IMR-90 (cell line): ENCODE data around the gene DDX24. TPM values are rescaled to one million over a fixed set of nuclear protein-coding genes. Genes with fewer than 3 reads are reported as not detected.

Experiments
- ATAC-seq: fragments of 200-7000 bp; cut with Tn5 transposase; 2 replicates; pipeline ENCODE4 v1.9.1; 2020; ENCODE audit warnings: low read depth, mild to moderate bottlenecking, moderate library complexity
- BruUV-seq: library from RNA; stranded (reverse); fragments of 400-500 nt; replicated peaks from 2 replicates; lab custom pipeline; 2021; lab: Mats Ljungman, UMichigan
- CTCF ChIA-PET: fragments of 300-600 bp; formaldehyde crosslinking; extraction: SDS; loops from one replicate; lab custom pipeline; 2021; ENCODE audit warnings: antibody characterized with exemption; lab: Yijun Ruan, JAX
- POLR2A ChIA-PET: fragments of 300-600 bp; sonication (Branson Sonifier 250); formaldehyde crosslinking; loops from one replicate; lab custom pipeline; 2022; ENCODE audit warnings: antibody characterized with exemption; ENCODE audit not compliant: unreplicated experiment; lab: Charles Lee
- DNase-seq: peaks from one replicate; pipeline ENCODE4 v3.0.0; 2013
- H2AFZ ChIP-seq: replicated peaks from 2 replicates; pipeline ENCODE3; 2013; ENCODE audit warnings: low read length, mild to moderate bottlenecking; ENCODE audit not compliant: poor library complexity
- H2AK5ac ChIP-seq: 2 replicates; pipeline ENCODE4 v1.6.1; 2013; ENCODE audit warnings: low read depth, low read length, inconsistent platforms
- H2AK9ac ChIP-seq: replicated peaks from 2 replicates; pipeline ENCODE3; 2013; ENCODE audit warnings: mild to moderate bottlenecking, low read depth, low read length, moderate library complexity; ENCODE audit not compliant: poor library complexity
- H2BK120ac ChIP-seq: 2 replicates; pipeline ENCODE4 v1.6.1; 2013; ENCODE audit warnings: low read depth, low read length, inconsistent platforms
- H2BK15ac ChIP-seq: 3 replicates; pipeline ENCODE4 v1.6.1; 2013; ENCODE audit warnings: low read depth, low read length, inconsistent platforms
- H2BK20ac ChIP-seq: 2 replicates; pipeline ENCODE4 v1.6.1; 2013; ENCODE audit warnings: low read depth, mild to moderate bottlenecking, inconsistent platforms, low read length, moderate library complexity
- H2BK5ac ChIP-seq: 2 replicates; pipeline ENCODE4 v1.6.1; 2013; ENCODE audit warnings: mild to moderate bottlenecking, low read depth, low read length, inconsistent platforms; ENCODE audit not compliant: poor library complexity, severe bottlenecking
- H3K14ac ChIP-seq: replicated peaks from 2 replicates; pipeline ENCODE4 v1.6.1; 2013; ENCODE audit warnings: low read depth, low read length, inconsistent platforms
- H3K18ac ChIP-seq: 2 replicates; pipeline ENCODE4 v1.6.1; 2013; ENCODE audit warnings: low read depth, low read length, control low read depth
- H3K23ac ChIP-seq: 2 replicates; pipeline ENCODE4 v1.6.1; 2013; ENCODE audit warnings: low read depth, low read length, inconsistent platforms
- H3K27ac ChIP-seq: 2 replicates; pipeline ENCODE4 v1.5.1; 2013; ENCODE audit warnings: mild to moderate bottlenecking, control low read depth, low read length; ENCODE audit not compliant: insufficient read depth
- H3K27me3 ChIP-seq: 2 replicates; pipeline ENCODE4 v1.6.1; 2013; ENCODE audit warnings: low read length; ENCODE audit not compliant: control insufficient read depth, insufficient read depth
- H3K36me3 ChIP-seq: 2 replicates; pipeline ENCODE4 v1.6.1; 2013; ENCODE audit warnings: low read length, mixed read lengths; ENCODE audit not compliant: control insufficient read depth, insufficient read depth
- H3K4ac ChIP-seq: 2 replicates; pipeline ENCODE4 v1.6.1; 2013; ENCODE audit warnings: low read depth, low read length, inconsistent platforms
- H3K4me1 ChIP-seq: 2 replicates; pipeline ENCODE4 v1.6.1; 2013; ENCODE audit warnings: low read length, mixed read lengths; ENCODE audit not compliant: control insufficient read depth, insufficient read depth
- H3K4me2 ChIP-seq: 2 replicates; pipeline ENCODE4 v1.6.1; 2013; ENCODE audit warnings: low read depth, mild to moderate bottlenecking, control low read depth, low read length, moderate library complexity
- H3K4me3 ChIP-seq: 2 replicates; pipeline ENCODE4 v1.5.1; 2013; ENCODE audit warnings: low read depth, mild to moderate bottlenecking, control low read depth, low read length, moderate library complexity; ENCODE audit not compliant: insufficient read depth
- H3K56ac ChIP-seq: 2 replicates; pipeline ENCODE4 v1.6.1; 2013; ENCODE audit warnings: low read length, inconsistent platforms; ENCODE audit not compliant: insufficient read depth; ENCODE audit errors: extremely low read depth
- H3K79me1 ChIP-seq, 2 experiments: 2 replicates each; pipeline ENCODE4 v1.6.1; 2013; ENCODE audit warnings: low read length in 2 of 2, inconsistent platforms in 1 of 2, low read depth in 1 of 2
- H3K9ac ChIP-seq: 2 replicates; pipeline ENCODE4 v1.6.1; 2013; ENCODE audit warnings: low read depth, low read length, control low read depth
- H3K9me1 ChIP-seq: 2 replicates; pipeline ENCODE4 v1.6.1; 2013; ENCODE audit warnings: low read length, inconsistent platforms; ENCODE audit not compliant: insufficient read depth
- H3K9me3 ChIP-seq: 2 replicates; pipeline ENCODE4 v1.6.1; 2013; ENCODE audit warnings: low read length; ENCODE audit not compliant: control insufficient read depth, insufficient read depth
- H4K20me1 ChIP-seq: 2 replicates; pipeline ENCODE4 v1.6.1; 2013; ENCODE audit warnings: low read length, inconsistent platforms; ENCODE audit not compliant: insufficient read depth
- H4K5ac ChIP-seq: 2 replicates; pipeline ENCODE4 v1.6.1; 2013; ENCODE audit warnings: mild to moderate bottlenecking, low read depth, low read length, control low read depth
- H4K8ac ChIP-seq, 2 experiments: 2 replicates each; pipeline ENCODE4 v1.6.1; 2013; ENCODE audit warnings: low read depth in 2 of 2, low read length in 2 of 2, control low read depth in 1 of 2, inconsistent platforms in 1 of 2
- H4K91ac ChIP-seq: 2 replicates; pipeline ENCODE4 v1.6.1; 2013; ENCODE audit warnings: low read depth, low read length, inconsistent platforms; ENCODE audit not compliant: insufficient read depth
- BHLHE40 ChIP-seq: fragments of 150-350 bp; IDR thresholded peaks from 2 replicates; pipeline ENCODE4 v1.6.1; 2016; ENCODE audit warnings: mild to moderate bottlenecking, low read depth, low read length
- CHD1 ChIP-seq: IDR thresholded peaks from 2 replicates; pipeline ENCODE4 v1.6.1; 2012; ENCODE audit warnings: low read depth, low read length, improper control_type of control experiment
- MAFK ChIP-seq: IDR thresholded peaks from 2 replicates; pipeline ENCODE4 v1.6.1; 2012; ENCODE audit warnings: low read depth, low read length, improper control_type of control experiment
- MAZ ChIP-seq: IDR thresholded peaks from 2 replicates; pipeline ENCODE4 v1.6.1; 2012; ENCODE audit warnings: low read depth, mild to moderate bottlenecking, low read length, improper control_type of control experiment, moderate library complexity, borderline replicate concordance
- NFE2L2 ChIP-seq: fragments of 150-350 bp; IDR thresholded peaks from 2 replicates; pipeline ENCODE4 v1.6.1; 2016; ENCODE audit warnings: low read depth, mild to moderate bottlenecking, low read length
- POLR2A ChIP-seq: IDR thresholded peaks from 2 replicates; pipeline ENCODE4 v1.6.1; 2012; ENCODE audit warnings: mild to moderate bottlenecking, low read depth, low read length
- RFX5 ChIP-seq: IDR thresholded peaks from 2 replicates; pipeline ENCODE4 v1.8.0; 2012; ENCODE audit warnings: low read depth, mild to moderate bottlenecking, low read length, moderate library complexity
- SMC3 ChIP-seq: fragments of 150-350 bp; IDR thresholded peaks from 2 replicates; pipeline ENCODE4 v1.6.1; 2016; ENCODE audit warnings: low read depth, mild to moderate bottlenecking, antibody characterized with exemption, low read length, moderate library complexity
- WGBS, 2 experiments: methylation state at CpG; one replicate each; pipeline versions ENCODE4 v1.1.5 to v1.1.7; 2013; ENCODE audit warnings: missing lambda C conversion rate in 2 of 2; ENCODE audit not compliant: insufficient read length in 1 of 2; ENCODE audit errors: extremely low coverage in 2 of 2; 5-methylcytosine and 5-hydroxymethylcytosine counted together
- dilution Hi-C: fragments of 300-500 bp; cut with HindIII; formaldehyde crosslinking; loops from one replicate; pipeline ENCODE4 v1.14.3; 2018; ENCODE audit warnings: low sequenced_read_pairs; ENCODE audit not compliant: unreplicated experiment
- in situ Hi-C: fragments of 300-500 bp; cut with MboI; formaldehyde crosslinking; loops from 3 replicates; pipeline ENCODE4 v1.14.3; 2019; ENCODE audit warnings: low sequenced_read_pairs, inconsistent platforms, mixed read lengths
- intact Hi-C: fragments of 100-400 bp; cut with micrococcal nuclease; formaldehyde crosslinking; loops from 2 replicates; pipeline ENCODE4 v1.10.0; 2022
- polyA plus RNA-seq, 3 experiments: library from polyadenylated mRNA; depleted of rRNA; stranded (reverse); fragments of >200 nt; gene quantifications; 2 replicates each; pipeline ENCODE4 v1.2.3, GENCODE V29; 2012; ENCODE audit warnings: low replicate concordance in 1 of 3
- total RNA-seq: library from RNA; depleted of rRNA; stranded (reverse); fragments of >200 nt; gene quantifications from 2 replicates; pipeline ENCODE4 v1.2.3, GENCODE V29; 2012
- TF ChIP-seq, protein P1 (sequence below): fragments of 150-350 bp; IDR thresholded peaks from 2 replicates; pipeline ENCODE4 v1.6.1; 2016; ENCODE audit warnings: low read depth, mild to moderate bottlenecking, low read length, moderate library complexity, borderline replicate concordance
- TF ChIP-seq, protein P2 (sequence below): fragments of 150-350 bp; IDR thresholded peaks from 2 replicates; pipeline ENCODE4 v1.6.1; 2017; ENCODE audit warnings: mild to moderate bottlenecking, antibody characterized with exemption, low read length, low read depth
- TF ChIP-seq, protein P3 (sequence below): conservative IDR thresholded peaks from 2 replicates; pipeline ENCODE4 v1.5.1; 2012; ENCODE audit warnings: mild to moderate bottlenecking, low read depth, low read length, improper control_type of control experiment

DDX24 gene
- total and polyA plus RNA-seq, 2 of the 4 experiments (the other 2 are of a cell fraction): 134 to 155 TPM

DNA sequence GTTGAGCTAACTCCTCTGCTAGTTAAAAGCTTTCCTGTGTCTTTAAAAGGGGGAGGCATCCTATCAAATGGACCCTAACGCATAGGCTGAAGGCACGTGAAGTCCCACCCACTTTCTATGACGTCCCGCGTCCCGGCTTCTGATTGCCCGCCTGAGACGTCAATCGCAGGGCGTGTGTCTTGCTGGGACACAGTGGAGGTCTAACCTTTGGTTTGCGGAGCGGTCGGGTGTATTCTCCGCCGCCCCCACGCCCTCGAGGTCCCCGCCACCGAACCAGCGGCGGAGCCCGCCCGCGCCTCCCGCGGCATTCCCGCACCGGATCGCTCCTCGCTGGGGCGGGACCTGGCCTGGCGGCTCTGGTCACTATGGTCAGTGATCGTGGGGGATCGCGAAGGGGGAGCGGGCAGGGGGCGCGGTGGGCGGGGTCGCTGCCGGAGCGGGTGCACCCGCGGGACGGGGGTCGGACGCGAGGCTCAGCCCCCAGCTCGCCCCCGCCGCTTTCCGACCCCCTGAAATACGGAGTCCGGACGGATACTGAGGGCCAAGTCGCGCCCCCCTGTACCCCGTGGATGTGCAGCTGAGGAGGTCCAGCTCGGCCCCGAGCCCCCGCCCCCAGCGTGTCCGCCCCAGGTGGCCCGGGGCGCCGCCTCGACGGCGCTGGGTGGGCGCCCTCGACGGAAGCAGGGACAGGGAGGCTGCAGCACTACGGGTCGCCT lies 54.7 kb downstream of the DDX24 start, which contains the start of gene OTUB2:
TSS of gene OTUB2 (plus strand) at position 168 of the 716 bp plus-strand sequence. CDS start at position 366, 198 bp downstream.
- H3K4me1 ChIP-seq: no peaks in the 10 kb centered on the region; the same call in 1 of the 2 replicates
- peak within 1 kb of the TSS; percentile 29; the same call in 1 of the 2 replicates for H3K9ac ChIP-seq
- H2AK5ac ChIP-seq: 0 out of 2 replicates have a peak within 1 kb of the TSS, but pooled peaks have one; percentile 11
- TF ChIP-seq CHD1 (no peak), SMC3 (no peak), MAZ (peak; percentile 14; the same call in 1 of the 2 replicates), NFE2L2 (no peak), MAFK (no peak), POLR2A (no peak), BHLHE40 (peak; percentile 58; the same call in 1 of the 2 replicates), RFX5 (no peak)
- TF ChIP-seq, protein P1, sequence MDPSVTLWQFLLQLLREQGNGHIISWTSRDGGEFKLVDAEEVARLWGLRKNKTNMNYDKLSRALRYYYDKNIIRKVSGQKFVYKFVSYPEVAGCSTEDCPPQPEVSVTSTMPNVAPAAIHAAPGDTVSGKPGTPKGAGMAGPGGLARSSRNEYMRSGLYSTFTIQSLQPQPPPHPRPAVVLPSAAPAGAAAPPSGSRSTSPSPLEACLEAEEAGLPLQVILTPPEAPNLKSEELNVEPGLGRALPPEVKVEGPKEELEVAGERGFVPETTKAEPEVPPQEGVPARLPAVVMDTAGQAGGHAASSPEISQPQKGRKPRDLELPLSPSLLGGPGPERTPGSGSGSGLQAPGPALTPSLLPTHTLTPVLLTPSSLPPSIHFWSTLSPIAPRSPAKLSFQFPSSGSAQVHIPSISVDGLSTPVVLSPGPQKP: no peak
- TF ChIP-seq, protein P2, sequence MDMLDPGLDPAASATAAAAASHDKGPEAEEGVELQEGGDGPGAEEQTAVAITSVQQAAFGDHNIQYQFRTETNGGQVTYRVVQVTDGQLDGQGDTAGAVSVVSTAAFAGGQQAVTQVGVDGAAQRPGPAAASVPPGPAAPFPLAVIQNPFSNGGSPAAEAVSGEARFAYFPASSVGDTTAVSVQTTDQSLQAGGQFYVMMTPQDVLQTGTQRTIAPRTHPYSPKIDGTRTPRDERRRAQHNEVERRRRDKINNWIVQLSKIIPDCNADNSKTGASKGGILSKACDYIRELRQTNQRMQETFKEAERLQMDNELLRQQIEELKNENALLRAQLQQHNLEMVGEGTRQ: peak; percentile 81
- TF ChIP-seq, protein P3, sequence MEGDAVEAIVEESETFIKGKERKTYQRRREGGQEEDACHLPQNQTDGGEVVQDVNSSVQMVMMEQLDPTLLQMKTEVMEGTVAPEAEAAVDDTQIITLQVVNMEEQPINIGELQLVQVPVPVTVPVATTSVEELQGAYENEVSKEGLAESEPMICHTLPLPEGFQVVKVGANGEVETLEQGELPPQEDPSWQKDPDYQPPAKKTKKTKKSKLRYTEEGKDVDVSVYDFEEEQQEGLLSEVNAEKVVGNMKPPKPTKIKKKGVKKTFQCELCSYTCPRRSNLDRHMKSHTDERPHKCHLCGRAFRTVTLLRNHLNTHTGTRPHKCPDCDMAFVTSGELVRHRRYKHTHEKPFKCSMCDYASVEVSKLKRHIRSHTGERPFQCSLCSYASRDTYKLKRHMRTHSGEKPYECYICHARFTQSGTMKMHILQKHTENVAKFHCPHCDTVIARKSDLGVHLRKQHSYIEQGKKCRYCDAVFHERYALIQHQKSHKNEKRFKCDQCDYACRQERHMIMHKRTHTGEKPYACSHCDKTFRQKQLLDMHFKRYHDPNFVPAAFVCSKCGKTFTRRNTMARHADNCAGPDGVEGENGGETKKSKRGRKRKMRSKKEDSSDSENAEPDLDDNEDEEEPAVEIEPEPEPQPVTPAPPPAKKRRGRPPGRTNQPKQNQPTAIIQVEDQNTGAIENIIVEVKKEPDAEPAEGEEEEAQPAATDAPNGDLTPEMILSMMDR: no peak
- H3K79me1 ChIP-seq: 0 out of 4 replicates have a peak, but pooled peaks cover 0 to 4% of the 10 kb centered on the region in 2 experiments
- no peak within 1 kb of the TSS for H3K56ac ChIP-seq
- ATAC-seq: peak; percentile 100
- peak within 1 kb of the TSS; percentile 69 for H3K4me2 ChIP-seq
- H4K20me1 ChIP-seq: no peaks in the 10 kb centered on the region
- H2BK120ac ChIP-seq: no peak within 1 kb of the TSS
- 0 out of 2 replicates have a peak, but pooled peaks cover 5% of the 10 kb centered on the region for H3K9me1 ChIP-seq
- H3K23ac ChIP-seq: no peak within 1 kb of the TSS
- no peak within 1 kb of the TSS for H4K91ac ChIP-seq
- no peak within 1 kb of the TSS for H3K14ac ChIP-seq
- H2BK20ac ChIP-seq: no peak within 1 kb of the TSS
- H3K18ac ChIP-seq: no peak within 1 kb of the TSS
- intact Hi-C loops (no loop called here), in situ Hi-C loops (no loop called here), dilution Hi-C loops (no loop called here)
- no peak within 1 kb of the TSS for H3K27ac ChIP-seq
- H2BK5ac ChIP-seq: no peak within 1 kb of the TSS
- peak within 1 kb of the TSS; percentile 69 for H2AK9ac ChIP-seq
- no peak within 1 kb of the TSS; the same call in 1 of the 2 replicates for H3K4ac ChIP-seq
- peak within 1 kb of the TSS; percentile 60 for H3K4me3 ChIP-seq
- DNase-seq: peak; percentile 98
- no TSS peak for BruUV-seq
- CTCF ChIA-PET: interaction anchor here (0.9 to 1.4 kb wide), 4 partner anchors 10 to 111 kb away, joined by 3 to 10 read pairs (median 3); no protein-coding TSS in a partner anchor
- peak within 1 kb of the TSS; percentile 90 for H2AFZ ChIP-seq
- no peak within 1 kb of the TSS for H4K5ac ChIP-seq
- no peaks in the 10 kb centered on the region; the same call in 1 of the 2 replicates for H3K27me3 ChIP-seq
- H3K9me3 ChIP-seq: no peaks in the 10 kb centered on the region
- POLR2A ChIA-PET: interaction anchor here (0.9 kb wide), 1 partner anchor 55 kb away, joined by 3 read pairs; the partner anchor contains the start of gene IFI27L1
- H4K8ac ChIP-seq: peak within 1 kb of the TSS in 1 of 2 experiments; percentile 71; a peak in 1 of 4 replicates
- H2BK15ac ChIP-seq: no peak within 1 kb of the TSS
- no peaks in the 10 kb centered on the region for H3K36me3 ChIP-seq
- 3% methylated on average over 18 of the region's 74 CpGs; no CpG with 5 or more reads in 1 of the 2 experiments for WGBS, 2 experiments
